ENCODE data around the gene NDUFA6.

DNA sequence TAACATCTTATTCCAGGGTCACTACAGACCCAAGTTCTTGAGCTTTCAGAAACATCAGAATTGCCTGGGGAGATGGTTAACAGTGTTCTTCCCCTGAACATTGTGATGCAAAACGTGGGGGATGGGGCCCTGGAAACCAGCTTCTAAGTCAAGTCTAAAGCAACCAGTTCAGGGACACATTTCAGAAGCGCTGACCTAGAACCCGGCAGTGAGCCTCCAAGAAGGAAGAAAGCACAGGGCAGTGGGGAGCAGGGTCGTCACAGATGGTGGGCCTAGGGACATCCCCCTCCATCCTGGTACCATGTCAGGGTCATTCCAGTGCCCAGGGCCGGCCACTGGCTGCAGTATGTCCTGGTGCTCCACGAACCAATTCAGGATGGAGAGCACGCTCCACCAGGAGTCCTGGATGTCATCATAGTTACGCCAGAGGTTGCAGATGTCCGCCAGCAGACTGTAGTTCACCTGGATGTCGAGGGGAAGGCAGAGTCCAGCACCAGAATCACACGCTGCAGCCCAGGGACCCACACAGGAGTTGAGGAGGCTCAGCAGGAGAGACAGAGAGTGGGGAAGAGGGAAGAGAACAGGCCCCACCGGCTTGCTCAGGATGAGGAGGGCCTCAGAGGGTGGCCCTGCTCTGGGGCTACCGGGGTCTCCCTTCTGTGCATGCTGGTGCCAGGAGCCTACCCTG lies 25.0 kb downstream of the NDUFA6 start:
- TF ChIP-seq, protein P1, sequence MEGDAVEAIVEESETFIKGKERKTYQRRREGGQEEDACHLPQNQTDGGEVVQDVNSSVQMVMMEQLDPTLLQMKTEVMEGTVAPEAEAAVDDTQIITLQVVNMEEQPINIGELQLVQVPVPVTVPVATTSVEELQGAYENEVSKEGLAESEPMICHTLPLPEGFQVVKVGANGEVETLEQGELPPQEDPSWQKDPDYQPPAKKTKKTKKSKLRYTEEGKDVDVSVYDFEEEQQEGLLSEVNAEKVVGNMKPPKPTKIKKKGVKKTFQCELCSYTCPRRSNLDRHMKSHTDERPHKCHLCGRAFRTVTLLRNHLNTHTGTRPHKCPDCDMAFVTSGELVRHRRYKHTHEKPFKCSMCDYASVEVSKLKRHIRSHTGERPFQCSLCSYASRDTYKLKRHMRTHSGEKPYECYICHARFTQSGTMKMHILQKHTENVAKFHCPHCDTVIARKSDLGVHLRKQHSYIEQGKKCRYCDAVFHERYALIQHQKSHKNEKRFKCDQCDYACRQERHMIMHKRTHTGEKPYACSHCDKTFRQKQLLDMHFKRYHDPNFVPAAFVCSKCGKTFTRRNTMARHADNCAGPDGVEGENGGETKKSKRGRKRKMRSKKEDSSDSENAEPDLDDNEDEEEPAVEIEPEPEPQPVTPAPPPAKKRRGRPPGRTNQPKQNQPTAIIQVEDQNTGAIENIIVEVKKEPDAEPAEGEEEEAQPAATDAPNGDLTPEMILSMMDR (IDR thresholded peaks at IDR 0.05), result no peak
- TF ChIP-seq POLR2A (IDR thresholded peaks at IDR 0.05), result no peak

All from testis (tissue), 2 donors.